CD14-positive monocyte (primary cell): ENCODE results near the gene SHANK3. TPM values are rescaled to one million over a fixed set of nuclear protein-coding genes. Genes with fewer than 3 reads are reported as not detected.

Source experiments
- DNase-seq, 3 donors: peaks; one replicate each; pipeline ENCODE4 v3.0.0-alpha.2; 2011 to 2022
- H2AFZ ChIP-seq: 2 replicates; pipeline ENCODE4 v1.6.0; 2012; ENCODE audit warnings: mild to moderate bottlenecking, low read depth, low read length, inconsistent platforms; ENCODE audit not compliant: insufficient read depth, poor library complexity, severe bottlenecking
- H3K27ac ChIP-seq, 2 donors: 1 replicate in 1 of 2; 2 replicates in 1 of 2; pipeline ENCODE4 v1.5.1; 2012 to 2013; ENCODE audit warnings: low read length in 2 of 2, control low read depth in 1 of 2, inconsistent platforms in 1 of 2, low read depth in 1 of 2, mild to moderate bottlenecking in 1 of 2
- H3K27me3 ChIP-seq, 2 donors: one replicate each; pipeline versions ENCODE4 v1.6.0 to v1.6.1; 2011 to 2013; ENCODE audit warnings: low read length in 2 of 2; ENCODE audit not compliant: control insufficient read depth in 2 of 2, insufficient read depth in 2 of 2
- H3K36me3 ChIP-seq, 2 donors: replicated peaks in 1 of 2; 1 replicate in 1 of 2; 2 replicates in 1 of 2; pipeline versions ENCODE4 v1.5.1 to v1.6.1; 2012 to 2013; ENCODE audit warnings: low read length in 2 of 2, control low read depth in 1 of 2, inconsistent platforms in 1 of 2, mild to moderate bottlenecking in 1 of 2; ENCODE audit not compliant: insufficient read depth in 2 of 2, control insufficient read depth in 1 of 2
- H3K4me1 ChIP-seq, 2 donors: 1 replicate in 1 of 2; 2 replicates in 1 of 2; pipeline versions ENCODE4 v1.5.1 to v1.6.1; 2012 to 2013; ENCODE audit warnings: low read length in 2 of 2, control low read depth in 1 of 2, inconsistent platforms in 1 of 2, mild to moderate bottlenecking in 1 of 2, moderate library complexity in 1 of 2; ENCODE audit not compliant: insufficient read depth in 2 of 2, control insufficient read depth in 1 of 2
- H3K4me2 ChIP-seq: replicated peaks from 2 replicates; pipeline ENCODE3; 2012; ENCODE audit warnings: low read length, moderate library complexity, mild to moderate bottlenecking; ENCODE audit not compliant: poor library complexity, severe bottlenecking; ENCODE audit errors: extremely low read depth
- H3K4me3 ChIP-seq, 3 experiments: fragments of 200-600 bp in 1 of 3; sonication (generic) in 1 of 3; replicated peaks in 1 of 3; 1 replicate in 2 of 3; 2 replicates in 1 of 3; pipeline ENCODE4 v1.5.1; 2011 to 2013; ENCODE audit warnings: low read length in 3 of 3, mild to moderate bottlenecking in 3 of 3, control low read depth in 2 of 3, low read depth in 2 of 3, inconsistent platforms in 1 of 3, moderate library complexity in 1 of 3
- H3K79me2 ChIP-seq: 2 replicates; pipeline ENCODE4 v1.6.0; 2012; ENCODE audit warnings: mild to moderate bottlenecking, control low read depth, inconsistent platforms, low read length, moderate library complexity; ENCODE audit not compliant: insufficient read depth
- H3K9ac ChIP-seq: 2 replicates; pipeline ENCODE4 v1.6.0; 2017; ENCODE audit warnings: low read length, mild to moderate bottlenecking; ENCODE audit not compliant: insufficient read depth, poor library complexity, severe bottlenecking
- H3K9me3 ChIP-seq, 2 donors: replicated peaks in 1 of 2; 1 replicate in 1 of 2; 2 replicates in 1 of 2; pipeline versions ENCODE4 v1.5.1 to v1.6.1; 2012 to 2013; ENCODE audit warnings: low read length in 2 of 2, control low read depth in 1 of 2; ENCODE audit not compliant: control insufficient read depth in 1 of 2, insufficient read depth in 1 of 2
- H4K20me1 ChIP-seq: 2 replicates; pipeline ENCODE4 v1.6.0; 2012; ENCODE audit warnings: mild to moderate bottlenecking, low read length, control low read depth, moderate library complexity; ENCODE audit not compliant: insufficient read depth
- H3K27ac Mint-ChIP-seq, 7 donors: one replicate each; pipeline ENCODE4 v1.8.0; 2020; ENCODE audit warnings: mild to moderate bottlenecking in 7 of 7, mixed read lengths in 7 of 7, moderate library complexity in 6 of 7, inconsistent platforms in 2 of 7
- H3K27me3 Mint-ChIP-seq, 3 donors: one replicate each; pipeline ENCODE4 v1.8.0; 2021 to 2022; ENCODE audit warnings: low read depth in 3 of 3, mild to moderate bottlenecking in 3 of 3, mixed read lengths in 3 of 3, moderate library complexity in 3 of 3, inconsistent platforms in 1 of 3
- H3K36me3 Mint-ChIP-seq, 2 donors: one replicate each; pipeline ENCODE4 v1.8.0; 2020; ENCODE audit warnings: mixed read lengths in 2 of 2, inconsistent platforms in 1 of 2, mild to moderate bottlenecking in 1 of 2
- H3K4me1 Mint-ChIP-seq: one replicate; pipeline ENCODE4 v1.8.0; 2020; ENCODE audit warnings: mild to moderate bottlenecking, mixed read lengths
- H3K4me3 Mint-ChIP-seq, 2 donors: one replicate each; pipeline ENCODE4 v1.8.0; 2020; ENCODE audit warnings: mild to moderate bottlenecking in 2 of 2, mixed read lengths in 2 of 2, moderate library complexity in 1 of 2
- H3K9me3 Mint-ChIP-seq, 7 donors: one replicate each; pipeline ENCODE4 v1.8.0; 2020 to 2022; ENCODE audit warnings: mixed read lengths in 7 of 7, mild to moderate bottlenecking in 6 of 7, moderate library complexity in 6 of 7, inconsistent platforms in 2 of 7
- WGBS: methylation state at CpG from one replicate; pipeline ENCODE4 v1.1.5; 2013; ENCODE audit warnings: missing lambda C conversion rate; ENCODE audit not compliant: insufficient coverage; 5-methylcytosine and 5-hydroxymethylcytosine counted together
- intact Hi-C, 2 donors: fragments of 100-400 bp; cut with micrococcal nuclease; formaldehyde crosslinking; loops; one replicate each; pipeline versions ENCODE4 v1.15.0 to v1.15.1; 2023
- polyA plus RNA-seq, 3 donors: library from polyadenylated mRNA; depleted of rRNA in 1 of 3; unstranded in 2 of 3; stranded (reverse) in 1 of 3; fragments of 300-500 nt in 2 of 3; fragments of >200 nt in 1 of 3; fragmentation: Illumina TruSeq in 2 of 3; gene quantifications; 1 replicate in 2 of 3; 2 replicates in 1 of 3; pipeline ENCODE4 v1.2.3, GENCODE V29; 2012 to 2021
- TF ChIP-seq, protein P1 (sequence below): fragments of 200-600 bp; IDR thresholded peaks from one replicate; pipeline ENCODE4 v1.8.0; 2022; ENCODE audit warnings: antibody characterized with exemption, mild to moderate bottlenecking

SHANK3 gene
- polyA plus RNA-seq, 3 donors = not detected

DNA sequence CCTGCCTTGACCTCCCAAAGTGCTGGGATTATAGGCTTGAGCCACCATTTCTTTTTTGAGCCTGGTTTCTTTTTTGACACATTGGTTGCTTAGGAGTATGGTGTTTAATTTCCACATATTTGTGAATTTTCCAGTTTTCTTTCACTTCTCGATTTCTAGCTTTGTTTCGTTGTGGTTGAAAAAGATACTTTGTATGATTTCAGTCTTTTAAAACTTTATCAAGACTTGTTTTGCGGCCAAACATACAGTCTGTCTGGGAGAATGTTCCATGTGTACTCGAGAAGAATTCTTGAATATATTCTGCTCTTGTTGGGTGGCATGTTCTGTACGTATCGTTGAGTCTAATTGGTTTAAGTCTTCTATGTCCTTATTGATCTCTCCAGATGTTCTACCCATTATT is 20.8 kb downstream of the SHANK3 start:
- DNase-seq = no peak
- Histone ChIP-seq H3K9ac (no peak overlapping the region), H3K4me1 (peaks cover 12 to 16% of the 10 kb centered on the region in 2 donors), H3K9me3 (no peaks in the 10 kb centered on the region), H2AFZ (peak overlapping the region; percentile 21), H4K20me1 (no peaks in the 10 kb centered on the region), H3K27ac (no peak overlapping the region), H3K27me3 (no peaks in the 10 kb centered on the region), H3K36me3 (no peaks in the 10 kb centered on the region), H3K4me3 (no peak overlapping the region), H3K4me2 (no peak overlapping the region), H3K79me2 (no peaks in the 10 kb centered on the region)
- Mint-ChIP-seq H3K4me3 (no peak overlapping the region), H3K27ac (no peak overlapping the region), H3K36me3 (no peaks in the 10 kb centered on the region), H3K4me1 (peaks cover 18% of the 10 kb centered on the region), H3K27me3 (peaks cover 0 to 3% (median 0%) of the 10 kb centered on the region in 3 donors), H3K9me3 (peaks cover 0 to 4% (median 0%) of the 10 kb centered on the region in 7 donors)
- no CpG with 5 or more reads among the region's 6 CpGs for WGBS
- TF ChIP-seq, protein P1, sequence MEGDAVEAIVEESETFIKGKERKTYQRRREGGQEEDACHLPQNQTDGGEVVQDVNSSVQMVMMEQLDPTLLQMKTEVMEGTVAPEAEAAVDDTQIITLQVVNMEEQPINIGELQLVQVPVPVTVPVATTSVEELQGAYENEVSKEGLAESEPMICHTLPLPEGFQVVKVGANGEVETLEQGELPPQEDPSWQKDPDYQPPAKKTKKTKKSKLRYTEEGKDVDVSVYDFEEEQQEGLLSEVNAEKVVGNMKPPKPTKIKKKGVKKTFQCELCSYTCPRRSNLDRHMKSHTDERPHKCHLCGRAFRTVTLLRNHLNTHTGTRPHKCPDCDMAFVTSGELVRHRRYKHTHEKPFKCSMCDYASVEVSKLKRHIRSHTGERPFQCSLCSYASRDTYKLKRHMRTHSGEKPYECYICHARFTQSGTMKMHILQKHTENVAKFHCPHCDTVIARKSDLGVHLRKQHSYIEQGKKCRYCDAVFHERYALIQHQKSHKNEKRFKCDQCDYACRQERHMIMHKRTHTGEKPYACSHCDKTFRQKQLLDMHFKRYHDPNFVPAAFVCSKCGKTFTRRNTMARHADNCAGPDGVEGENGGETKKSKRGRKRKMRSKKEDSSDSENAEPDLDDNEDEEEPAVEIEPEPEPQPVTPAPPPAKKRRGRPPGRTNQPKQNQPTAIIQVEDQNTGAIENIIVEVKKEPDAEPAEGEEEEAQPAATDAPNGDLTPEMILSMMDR = no peak
- intact Hi-C loops = no loop called here

DNA sequence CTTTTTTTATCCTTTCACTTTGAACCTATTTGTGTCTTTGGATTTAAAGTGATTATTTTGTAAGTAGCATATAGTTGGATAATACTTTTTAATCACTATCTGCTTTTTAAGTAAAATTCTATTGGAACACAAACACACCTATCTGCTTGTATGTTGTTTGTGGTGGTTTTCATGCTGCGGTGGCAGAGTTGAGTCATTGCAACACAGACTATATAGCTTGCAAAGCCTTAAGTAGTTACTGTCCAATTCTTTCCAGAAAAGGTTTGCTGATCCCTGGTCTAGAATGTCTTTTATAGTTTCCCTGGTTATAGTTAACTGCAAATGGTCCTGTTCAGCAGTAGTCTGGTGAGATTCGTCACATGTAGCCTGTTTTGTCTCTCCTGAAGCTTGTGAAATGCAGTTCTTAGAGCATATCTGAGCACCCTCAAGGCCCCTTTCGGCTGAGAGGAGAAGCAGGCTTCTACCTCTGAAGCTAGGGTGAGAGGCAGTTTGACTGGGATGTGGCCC is 21.5 kb downstream of the SHANK3 start:
- H3K9me3 ChIP-seq = no peaks in the 10 kb centered on the region
- Mint-ChIP-seq H3K27me3 (peaks cover 0 to 3% (median 0%) of the 10 kb centered on the region in 3 donors), H3K9me3 (peaks cover 0 to 4% (median 0%) of the 10 kb centered on the region in 7 donors), H3K27ac (no peak overlapping the region), H3K36me3 (no peaks in the 10 kb centered on the region), H3K4me3 (no peak overlapping the region), H3K4me1 (peaks cover 18% of the 10 kb centered on the region)
- no peak overlapping the region for H3K9ac ChIP-seq
- H3K36me3 ChIP-seq = no peaks in the 10 kb centered on the region
- whole genome bisulfite sequencing = 97% methylated on average over 2 of the region's 3 CpGs
- no peaks in the 10 kb centered on the region for H4K20me1 ChIP-seq
- H3K4me2 ChIP-seq = no peak overlapping the region
- no peak overlapping the region for H2AFZ ChIP-seq
- TF ChIP-seq, protein P1 = no peak
- H3K4me1 ChIP-seq = peaks cover 12 to 16% of the 10 kb centered on the region in 2 donors
- DNase-seq = no peak
- no peak overlapping the region for H3K27ac ChIP-seq
- H3K27me3 ChIP-seq = no peaks in the 10 kb centered on the region
- H3K79me2 ChIP-seq = no peaks in the 10 kb centered on the region
- intact Hi-C loops = no loop called here
- no peak overlapping the region for H3K4me3 ChIP-seq
